ENCODE data around the gene EBF3. TPM values are rescaled to one million over a fixed set of nuclear protein-coding genes. Genes with fewer than 3 reads are reported as not detected.

The EBF3 gene
- total RNA-seq, 1 experiment from 2014 or later, result 0.22 TPM

DNA sequence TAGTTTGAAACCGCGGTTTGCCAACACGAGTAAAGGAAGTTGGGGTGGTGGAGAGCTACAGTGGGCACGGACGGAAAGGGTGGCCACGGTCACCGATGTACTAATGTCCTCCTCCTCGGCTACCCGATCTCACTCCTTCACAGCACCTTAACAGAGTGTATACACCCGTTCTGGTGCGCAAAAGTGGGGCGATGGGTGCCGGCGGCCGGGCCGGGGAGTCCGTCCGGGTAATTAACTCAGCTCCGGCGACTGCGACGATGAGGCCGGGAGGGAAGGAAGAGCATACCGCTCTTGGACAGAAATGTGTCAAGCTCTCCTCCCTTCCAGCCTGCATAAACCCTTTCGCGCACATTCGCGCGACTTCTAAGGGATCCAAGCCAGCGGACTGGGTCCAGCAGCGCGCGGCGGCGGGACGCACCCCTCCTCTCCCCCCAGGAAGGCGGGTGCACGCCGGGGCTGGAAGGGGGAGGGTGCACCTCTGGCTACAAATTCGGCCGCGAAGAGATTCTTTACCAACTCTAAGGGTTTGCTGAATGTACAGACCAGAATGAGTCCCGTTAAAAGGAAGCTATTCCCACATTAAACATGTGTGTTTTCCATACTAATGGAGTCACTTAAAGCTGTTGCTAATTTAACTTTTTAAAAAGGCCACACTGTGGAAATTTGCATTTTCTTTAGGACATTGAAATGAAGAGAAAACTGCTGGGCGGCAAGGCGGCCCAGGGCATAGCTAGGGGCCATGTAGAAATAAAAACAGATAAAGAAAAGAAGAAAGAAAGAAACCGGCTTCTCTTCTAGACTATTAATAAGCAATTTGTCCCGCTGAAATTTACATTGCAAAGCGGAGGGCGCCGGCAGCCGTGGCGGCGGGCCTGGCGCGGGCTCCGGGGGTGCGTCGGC lies 6.6 kb upstream of the EBF3 start:
- Histone ChIP-seq H2AK5ac (ENCODE audit: insufficient read length, low read length) (no peak overlapping the region), H2BK15ac (ENCODE audit: low read depth, low read length) (no peak overlapping the region), H2BK120ac (ENCODE audit: low read depth, low read length, poor library complexity, severe bottlenecking) (no peak overlapping the region), H3K23ac (ENCODE audit: insufficient read length, low read depth, low read length) (no peak overlapping the region), H3T11ph (ENCODE audit: low read length) (no peak overlapping the region), H3K56ac (ENCODE audit: insufficient read length, low read depth, low read length) (no peak overlapping the region), H3K9me3 (ENCODE audit: control insufficient read depth, low read depth, low read length) (no peaks in the 10 kb centered on the region), H3K27ac (ENCODE audit: insufficient read length, low read depth, low read length) (no peak overlapping the region), H2AFZ (ENCODE audit: low read length) (no peak overlapping the region), H3K23me2 (ENCODE audit: insufficient read length, low read depth, low read length, poor library complexity, severe bottlenecking) (peaks cover 6% of the 10 kb centered on the region), H3K79me1 (ENCODE audit: insufficient read depth, low read depth, low read length, poor library complexity, severe bottlenecking) (no peaks in the 10 kb centered on the region), H3K79me2 (ENCODE audit: insufficient read depth, low read length) (no peaks in the 10 kb centered on the region), H2BK5ac (ENCODE audit: insufficient read length, low read length) (no peak overlapping the region), H4K91ac (ENCODE audit: insufficient read length, low read depth, low read length) (no peak overlapping the region), H3K4me1 (ENCODE audit: insufficient read depth, low read length) (no peaks in the 10 kb centered on the region; the same call in 1 of the 2 replicates), H3K27me3 (ENCODE audit: insufficient read depth, low read length) (peaks cover 74% of the 10 kb centered on the region), H3K18ac (ENCODE audit: insufficient read length, low read depth, low read length) (no peak overlapping the region), H4K5ac (ENCODE audit: insufficient read length, low read depth, low read length) (no peak overlapping the region), H3K14ac (ENCODE audit: insufficient read depth, low read length) (no peak overlapping the region), H3K4me2 (ENCODE audit: insufficient read depth, insufficient read length, low read length) (peak overlapping the region; percentile 56), H2BK12ac (ENCODE audit: insufficient read length, low read depth, low read length) (no peak overlapping the region), H4K20me1 (ENCODE audit: control insufficient read depth, insufficient read depth, insufficient read length) (no peaks in the 10 kb centered on the region), H3K9ac (ENCODE audit: extremely low read depth, insufficient read length, low read length) (no peak overlapping the region), H2BK20ac (ENCODE audit: low read depth, low read length, poor library complexity, severe bottlenecking) (no peak overlapping the region), H3K4ac (ENCODE audit: low read depth, low read length) (no peak overlapping the region), H4K8ac (replicated peaks; ENCODE audit: insufficient read length, low read depth, low read length) (no peak overlapping the region)
- Mint-ChIP-seq H3K36me3 (ENCODE audit: insufficient read depth in 1 of 3, low read depth in 3 of 3) (no peaks in the 10 kb centered on the region; a peak in 1 of 7 replicates), H3K4me3 (peak overlapping the region; percentile 42 to 74), H3K27me3 (ENCODE audit: low read depth) (peaks cover 93% of the 10 kb centered on the region), H3K4me1 (peaks cover 19 to 37% of the 10 kb centered on the region in 2 experiments), H3K9me3 (peaks cover 4% of the 10 kb centered on the region in 2 experiments; a peak in 3 of 5 replicates), H3K27ac (no peak overlapping the region)
- no CpG with 5 or more reads among the region's 58 CpGs for WGBS (ENCODE audit: extremely low coverage, insufficient read length, low lambda C conversion rate)
- no peak for DNase-seq
- TF ChIP-seq, protein P1, sequence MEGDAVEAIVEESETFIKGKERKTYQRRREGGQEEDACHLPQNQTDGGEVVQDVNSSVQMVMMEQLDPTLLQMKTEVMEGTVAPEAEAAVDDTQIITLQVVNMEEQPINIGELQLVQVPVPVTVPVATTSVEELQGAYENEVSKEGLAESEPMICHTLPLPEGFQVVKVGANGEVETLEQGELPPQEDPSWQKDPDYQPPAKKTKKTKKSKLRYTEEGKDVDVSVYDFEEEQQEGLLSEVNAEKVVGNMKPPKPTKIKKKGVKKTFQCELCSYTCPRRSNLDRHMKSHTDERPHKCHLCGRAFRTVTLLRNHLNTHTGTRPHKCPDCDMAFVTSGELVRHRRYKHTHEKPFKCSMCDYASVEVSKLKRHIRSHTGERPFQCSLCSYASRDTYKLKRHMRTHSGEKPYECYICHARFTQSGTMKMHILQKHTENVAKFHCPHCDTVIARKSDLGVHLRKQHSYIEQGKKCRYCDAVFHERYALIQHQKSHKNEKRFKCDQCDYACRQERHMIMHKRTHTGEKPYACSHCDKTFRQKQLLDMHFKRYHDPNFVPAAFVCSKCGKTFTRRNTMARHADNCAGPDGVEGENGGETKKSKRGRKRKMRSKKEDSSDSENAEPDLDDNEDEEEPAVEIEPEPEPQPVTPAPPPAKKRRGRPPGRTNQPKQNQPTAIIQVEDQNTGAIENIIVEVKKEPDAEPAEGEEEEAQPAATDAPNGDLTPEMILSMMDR (conservative IDR thresholded peaks at IDR 0.05), result no peak
